NCI-H524 treated with DMSO at 0.1 percent for 48 hours (cell line): ENCODE data around the gene GP1BA.

Source experiments
- DNase-seq: peaks from one replicate; lab custom pipeline; 2025; lab: John Stamatoyannopoulos, UW

GP1BA gene

GRCh38 chr17:4950746-4951204 is 18.7 kb downstream of the GP1BA start, which contains the start of gene ENO3:
TSS of gene ENO3 (plus strand) at chr17:4951119. CDS start at chr17:4951830, 711 bp downstream.
- no peak for DNase-seq

- no peak for DNase-seq
Measured at GRCh38 chr17:4951486-4951885, 19.4 kb downstream of the GP1BA start.

- no peak for DNase-seq
Measured at GRCh38 chr17:4953451-4953961, 21.4 kb downstream of the GP1BA start.

- DNase-seq, result no peak
Measured at GRCh38 chr17:4955091-4955490, 23.0 kb downstream of the GP1BA start.

- DNase-seq, result no peak
Measured at GRCh38 chr17:4956493-4957061, 24.5 kb downstream of the GP1BA start.

GRCh38 chr17:4958102-4958501 is 26.0 kb downstream of the GP1BA start:
- no peak for DNase-seq

- DNase-seq, result no peak
Measured at GRCh38 chr17:4959261-4959965, 27.3 kb downstream of the GP1BA start.

GRCh38 chr17:4960279-4960922 is 28.3 kb downstream of the GP1BA start:
- DNase-seq, result no peak

GRCh38 chr17:4965311-4965986 is 33.4 kb downstream of the GP1BA start:
- no peak for DNase-seq

GRCh38 chr17:4966844-4967538 is 34.9 kb downstream of the GP1BA start:
- peak; percentile 96 for DNase-seq

GRCh38 chr17:4967539-4968485 is 35.7 kb downstream of the GP1BA start, which contains the start of gene SPAG7:
TSS of gene SPAG7 (minus strand) at chr17:4967817. CDS start at chr17:4967804, 13 bp downstream.
- DNase-seq, result peak; percentile 67

- DNase-seq, result no peak
Measured at GRCh38 chr17:4968486-4969046, 36.5 kb downstream of the GP1BA start.

GRCh38 chr17:4969047-4969550 is 37.0 kb downstream of the GP1BA start:
- no peak for DNase-seq

GRCh38 chr17:4969551-4970173 is 37.6 kb downstream of the GP1BA start:
- no peak for DNase-seq

GRCh38 chr17:4970273-4970672 is 38.2 kb downstream of the GP1BA start:
- no peak for DNase-seq

GRCh38 chr17:4971826-4972225 is 39.7 kb downstream of the GP1BA start:
- DNase-seq, result no peak

- DNase-seq, result no peak
Measured at GRCh38 chr17:4972322-4972721, 40.2 kb downstream of the GP1BA start.

GRCh38 chr17:4972752-4973151 is 40.7 kb downstream of the GP1BA start:
- no peak for DNase-seq
